ENCODE data around the gene THEMIS2. TPM values are rescaled to one million over a fixed set of nuclear protein-coding genes. Genes with fewer than 3 reads are reported as not detected.

THEMIS2 gene
- total and polyA plus RNA-seq, 2 of the 13 experiments (the other 11 are each of a cell fraction or from before 2014, with no cell fraction given) = 0.38 to 1.5 TPM

DNA sequence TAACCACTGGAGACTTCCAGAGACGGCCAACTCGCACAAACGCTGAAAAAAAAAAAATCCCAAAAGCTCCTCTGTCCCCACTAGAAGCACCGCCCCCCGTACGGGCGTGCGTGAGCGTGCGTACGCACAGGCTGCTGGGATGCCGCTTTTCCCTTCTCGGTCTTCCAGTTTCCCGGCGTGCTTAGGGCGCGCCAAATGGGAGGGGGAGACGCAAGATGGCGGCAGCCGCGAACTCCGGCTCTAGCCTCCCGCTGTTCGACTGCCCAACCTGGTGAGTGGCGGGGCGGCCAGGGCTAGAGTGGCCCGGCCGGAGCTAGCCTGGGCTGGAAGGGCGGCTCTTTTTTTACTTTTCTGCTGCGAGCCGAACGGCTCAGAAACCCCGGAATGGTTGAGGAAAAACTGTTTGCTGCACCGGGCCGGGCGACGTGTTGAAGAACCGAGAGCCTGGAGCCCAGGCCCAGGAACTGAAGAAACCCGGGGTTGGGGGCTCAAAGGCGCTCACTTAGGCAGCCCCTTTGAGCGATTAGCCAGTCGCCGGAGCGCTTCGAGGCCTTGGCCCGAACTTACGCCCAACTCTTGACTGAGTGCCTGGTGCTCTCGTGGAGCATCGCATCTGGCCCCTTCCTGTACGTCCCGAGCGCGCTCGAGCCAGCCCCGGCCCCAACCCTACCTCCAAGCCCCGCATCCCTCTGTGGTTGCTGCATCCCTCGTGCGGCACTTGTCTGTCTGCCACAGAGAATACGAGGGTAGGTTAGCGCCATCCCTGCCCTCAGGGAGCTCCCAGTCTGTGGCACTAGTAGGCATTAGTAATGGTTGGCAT is 41.5 kb upstream of the THEMIS2 start, which contains the start of gene PPP1R8 (continued):
- TF ChIP-seq, protein P1, sequence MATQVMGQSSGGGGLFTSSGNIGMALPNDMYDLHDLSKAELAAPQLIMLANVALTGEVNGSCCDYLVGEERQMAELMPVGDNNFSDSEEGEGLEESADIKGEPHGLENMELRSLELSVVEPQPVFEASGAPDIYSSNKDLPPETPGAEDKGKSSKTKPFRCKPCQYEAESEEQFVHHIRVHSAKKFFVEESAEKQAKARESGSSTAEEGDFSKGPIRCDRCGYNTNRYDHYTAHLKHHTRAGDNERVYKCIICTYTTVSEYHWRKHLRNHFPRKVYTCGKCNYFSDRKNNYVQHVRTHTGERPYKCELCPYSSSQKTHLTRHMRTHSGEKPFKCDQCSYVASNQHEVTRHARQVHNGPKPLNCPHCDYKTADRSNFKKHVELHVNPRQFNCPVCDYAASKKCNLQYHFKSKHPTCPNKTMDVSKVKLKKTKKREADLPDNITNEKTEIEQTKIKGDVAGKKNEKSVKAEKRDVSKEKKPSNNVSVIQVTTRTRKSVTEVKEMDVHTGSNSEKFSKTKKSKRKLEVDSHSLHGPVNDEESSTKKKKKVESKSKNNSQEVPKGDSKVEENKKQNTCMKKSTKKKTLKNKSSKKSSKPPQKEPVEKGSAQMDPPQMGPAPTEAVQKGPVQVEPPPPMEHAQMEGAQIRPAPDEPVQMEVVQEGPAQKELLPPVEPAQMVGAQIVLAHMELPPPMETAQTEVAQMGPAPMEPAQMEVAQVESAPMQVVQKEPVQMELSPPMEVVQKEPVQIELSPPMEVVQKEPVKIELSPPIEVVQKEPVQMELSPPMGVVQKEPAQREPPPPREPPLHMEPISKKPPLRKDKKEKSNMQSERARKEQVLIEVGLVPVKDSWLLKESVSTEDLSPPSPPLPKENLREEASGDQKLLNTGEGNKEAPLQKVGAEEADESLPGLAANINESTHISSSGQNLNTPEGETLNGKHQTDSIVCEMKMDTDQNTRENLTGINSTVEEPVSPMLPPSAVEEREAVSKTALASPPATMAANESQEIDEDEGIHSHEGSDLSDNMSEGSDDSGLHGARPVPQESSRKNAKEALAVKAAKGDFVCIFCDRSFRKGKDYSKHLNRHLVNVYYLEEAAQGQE (IDR thresholded peaks at IDR 0.05; ENCODE audit: borderline replicate concordance in 1 of 2, low read depth in 1 of 2, low read length in 2 of 2) = peak in 1 of 2 experiments; percentile 74; a peak in 1 of 4 replicates
- TF ChIP-seq HNF4G (IDR thresholded peaks at IDR 0.05; ENCODE audit: borderline replicate concordance, low read depth, low read length) = no peak
- 0 out of 2 replicates have a peak, but pooled peaks have one; percentile 44 for TF ChIP-seq HNF4G (CRISPR knock-in tag; IDR thresholded peaks at IDR 0.05; ENCODE audit: borderline replicate concordance, low read depth)
- TF ChIP-seq, protein P2, sequence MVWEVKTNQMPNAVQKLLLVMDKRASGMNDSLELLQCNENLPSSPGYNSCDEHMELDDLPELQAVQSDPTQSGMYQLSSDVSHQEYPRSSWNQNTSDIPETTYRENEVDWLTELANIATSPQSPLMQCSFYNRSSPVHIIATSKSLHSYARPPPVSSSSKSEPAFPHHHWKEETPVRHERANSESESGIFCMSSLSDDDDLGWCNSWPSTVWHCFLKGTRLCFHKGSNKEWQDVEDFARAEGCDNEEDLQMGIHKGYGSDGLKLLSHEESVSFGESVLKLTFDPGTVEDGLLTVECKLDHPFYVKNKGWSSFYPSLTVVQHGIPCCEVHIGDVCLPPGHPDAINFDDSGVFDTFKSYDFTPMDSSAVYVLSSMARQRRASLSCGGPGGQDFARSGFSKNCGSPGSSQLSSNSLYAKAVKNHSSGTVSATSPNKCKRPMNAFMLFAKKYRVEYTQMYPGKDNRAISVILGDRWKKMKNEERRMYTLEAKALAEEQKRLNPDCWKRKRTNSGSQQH (CRISPR knock-in tag; IDR thresholded peaks at IDR 0.05; ENCODE audit: low read depth) = peak; percentile 85; the same call in 1 of the 2 replicates
- peak; percentile 82 for TF ChIP-seq ZNF883 (CRISPR knock-in tag; IDR thresholded peaks at IDR 0.05; ENCODE audit: not compliant biosample characterization)
- TF ChIP-seq, protein P3, sequence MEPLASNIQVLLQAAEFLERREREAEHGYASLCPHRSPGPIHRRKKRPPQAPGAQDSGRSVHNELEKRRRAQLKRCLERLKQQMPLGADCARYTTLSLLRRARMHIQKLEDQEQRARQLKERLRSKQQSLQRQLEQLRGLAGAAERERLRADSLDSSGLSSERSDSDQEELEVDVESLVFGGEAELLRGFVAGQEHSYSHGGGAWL (CRISPR knock-in tag; IDR thresholded peaks at IDR 0.05) = no peak
- peak; percentile 89 for TF ChIP-seq ZFY (CRISPR knock-in tag; IDR thresholded peaks at IDR 0.05)
- TF ChIP-seq ZNF160 (CRISPR knock-in tag; IDR thresholded peaks at IDR 0.05) = peak; percentile 22; the same call in 1 of the 2 replicates
- 0 out of 2 replicates have a peak, but pooled peaks have one; percentile 19 for TF ChIP-seq ZSCAN31 (CRISPR knock-in tag; IDR thresholded peaks at IDR 0.05; ENCODE audit: low read depth)
- TF ChIP-seq RAD21 (CRISPR knock-in tag; IDR thresholded peaks at IDR 0.05) = peak; percentile 35; the same call in 1 of the 2 replicates
- TF ChIP-seq, protein P4, sequence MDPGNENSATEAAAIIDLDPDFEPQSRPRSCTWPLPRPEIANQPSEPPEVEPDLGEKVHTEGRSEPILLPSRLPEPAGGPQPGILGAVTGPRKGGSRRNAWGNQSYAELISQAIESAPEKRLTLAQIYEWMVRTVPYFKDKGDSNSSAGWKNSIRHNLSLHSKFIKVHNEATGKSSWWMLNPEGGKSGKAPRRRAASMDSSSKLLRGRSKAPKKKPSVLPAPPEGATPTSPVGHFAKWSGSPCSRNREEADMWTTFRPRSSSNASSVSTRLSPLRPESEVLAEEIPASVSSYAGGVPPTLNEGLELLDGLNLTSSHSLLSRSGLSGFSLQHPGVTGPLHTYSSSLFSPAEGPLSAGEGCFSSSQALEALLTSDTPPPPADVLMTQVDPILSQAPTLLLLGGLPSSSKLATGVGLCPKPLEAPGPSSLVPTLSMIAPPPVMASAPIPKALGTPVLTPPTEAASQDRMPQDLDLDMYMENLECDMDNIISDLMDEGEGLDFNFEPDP (CRISPR knock-in tag; conservative IDR thresholded peaks at IDR 0.05) = 0 out of 2 replicates have a peak, but pooled peaks have one; percentile 67
- TF ChIP-seq GFI1 (CRISPR knock-in tag; IDR thresholded peaks at IDR 0.05; ENCODE audit: borderline replicate concordance) = peak; percentile 40; the same call in 1 of the 2 replicates
- no peak for TF ChIP-seq CEBPB (IDR thresholded peaks at IDR 0.05; ENCODE audit: borderline replicate concordance, low read depth, low read length)
- TF ChIP-seq ZNF781 (CRISPR knock-in tag; IDR thresholded peaks at IDR 0.05; ENCODE audit: borderline replicate concordance, not compliant biosample characterization) = no peak
- no peak for TF ChIP-seq PRPF4 (IDR thresholded peaks at IDR 0.05; ENCODE audit: low read depth, low read length, poor library complexity, severe bottlenecking)
- peak; percentile 36; the same call in 1 of the 2 replicates for TF ChIP-seq ZFP90 (CRISPR knock-in tag; IDR thresholded peaks at IDR 0.05; ENCODE audit: borderline replicate concordance)
- TF ChIP-seq, protein P5, sequence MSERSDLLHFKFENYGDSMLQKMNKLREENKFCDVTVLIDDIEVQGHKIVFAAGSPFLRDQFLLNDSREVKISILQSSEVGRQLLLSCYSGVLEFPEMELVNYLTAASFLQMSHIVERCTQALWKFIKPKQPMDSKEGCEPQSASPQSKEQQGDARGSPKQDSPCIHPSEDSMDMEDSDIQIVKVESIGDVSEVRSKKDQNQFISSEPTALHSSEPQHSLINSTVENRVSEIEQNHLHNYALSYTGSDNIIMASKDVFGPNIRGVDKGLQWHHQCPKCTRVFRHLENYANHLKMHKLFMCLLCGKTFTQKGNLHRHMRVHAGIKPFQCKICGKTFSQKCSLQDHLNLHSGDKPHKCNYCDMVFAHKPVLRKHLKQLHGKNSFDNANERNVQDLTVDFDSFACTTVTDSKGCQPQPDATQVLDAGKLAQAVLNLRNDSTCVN (CRISPR knock-in tag; IDR thresholded peaks at IDR 0.05; ENCODE audit: borderline replicate concordance) = 0 out of 2 replicates have a peak, but pooled peaks have one; percentile 66
- TF ChIP-seq AHR (CRISPR knock-in tag; IDR thresholded peaks at IDR 0.05) = no peak
- peak; percentile 75; the same call in 1 of the 2 replicates for TF ChIP-seq FOXK1 (CRISPR knock-in tag; IDR thresholded peaks at IDR 0.05; ENCODE audit: borderline replicate concordance, low read depth)

Data from HepG2 (cell line).